Glutamatergic neuron (in vitro differentiated cells): Measurements from ENCODE around the gene EGFL7. TPM values are rescaled to one million over a fixed set of nuclear protein-coding genes. Genes with fewer than 3 reads are reported as not detected.

Experiments
- DNase-seq: peaks from one replicate; pipeline ENCODE4 v3.0.0; 2022
- H3K27ac Mint-ChIP-seq: one replicate; pipeline ENCODE4 v1.8.0; 2020; ENCODE audit warnings: mild to moderate bottlenecking, mixed read lengths, inconsistent platforms; ENCODE audit not compliant: unreplicated experiment
- H3K27me3 Mint-ChIP-seq: one replicate; pipeline ENCODE4 v1.8.0; 2020; ENCODE audit warnings: mild to moderate bottlenecking, moderate library complexity, mixed read lengths, inconsistent platforms; ENCODE audit not compliant: unreplicated experiment
- H3K36me3 Mint-ChIP-seq: one replicate; pipeline ENCODE4 v1.8.0; 2020; ENCODE audit warnings: mild to moderate bottlenecking, mixed read lengths, inconsistent platforms; ENCODE audit not compliant: unreplicated experiment
- H3K4me1 Mint-ChIP-seq: one replicate; pipeline ENCODE4 v1.8.0; 2020; ENCODE audit warnings: mild to moderate bottlenecking, low read depth, mixed read lengths, inconsistent platforms; ENCODE audit not compliant: unreplicated experiment
- H3K4me3 Mint-ChIP-seq: one replicate; pipeline ENCODE4 v1.8.0; 2020; ENCODE audit warnings: mild to moderate bottlenecking, mixed read lengths, inconsistent platforms; ENCODE audit not compliant: unreplicated experiment
- H3K9me3 Mint-ChIP-seq: one replicate; pipeline ENCODE4 v1.8.0; 2020; ENCODE audit warnings: mild to moderate bottlenecking, moderate library complexity, mixed read lengths, inconsistent platforms; ENCODE audit not compliant: unreplicated experiment
- total RNA-seq: library from RNA; stranded (reverse); fragmentation: NEBNext Ultra II Directional; extraction: Animal tissue kit (Norgen Biotek cat#: 25700); gene quantifications from one replicate; pipeline ENCODE4 v1.2.1, GENCODE V29; 2021; ENCODE audit not compliant: unreplicated experiment
- TF ChIP-seq, protein P1 (sequence below): fragments of 200-600 bp; sonication (generic); IDR thresholded peaks from one replicate; pipeline ENCODE4 v1.5.0; 2021; ENCODE audit not compliant: partially characterized antibody, unreplicated experiment

Gene EGFL7
- total RNA-seq, 1 donor from 2014 or later = 8.1 TPM

DNA sequence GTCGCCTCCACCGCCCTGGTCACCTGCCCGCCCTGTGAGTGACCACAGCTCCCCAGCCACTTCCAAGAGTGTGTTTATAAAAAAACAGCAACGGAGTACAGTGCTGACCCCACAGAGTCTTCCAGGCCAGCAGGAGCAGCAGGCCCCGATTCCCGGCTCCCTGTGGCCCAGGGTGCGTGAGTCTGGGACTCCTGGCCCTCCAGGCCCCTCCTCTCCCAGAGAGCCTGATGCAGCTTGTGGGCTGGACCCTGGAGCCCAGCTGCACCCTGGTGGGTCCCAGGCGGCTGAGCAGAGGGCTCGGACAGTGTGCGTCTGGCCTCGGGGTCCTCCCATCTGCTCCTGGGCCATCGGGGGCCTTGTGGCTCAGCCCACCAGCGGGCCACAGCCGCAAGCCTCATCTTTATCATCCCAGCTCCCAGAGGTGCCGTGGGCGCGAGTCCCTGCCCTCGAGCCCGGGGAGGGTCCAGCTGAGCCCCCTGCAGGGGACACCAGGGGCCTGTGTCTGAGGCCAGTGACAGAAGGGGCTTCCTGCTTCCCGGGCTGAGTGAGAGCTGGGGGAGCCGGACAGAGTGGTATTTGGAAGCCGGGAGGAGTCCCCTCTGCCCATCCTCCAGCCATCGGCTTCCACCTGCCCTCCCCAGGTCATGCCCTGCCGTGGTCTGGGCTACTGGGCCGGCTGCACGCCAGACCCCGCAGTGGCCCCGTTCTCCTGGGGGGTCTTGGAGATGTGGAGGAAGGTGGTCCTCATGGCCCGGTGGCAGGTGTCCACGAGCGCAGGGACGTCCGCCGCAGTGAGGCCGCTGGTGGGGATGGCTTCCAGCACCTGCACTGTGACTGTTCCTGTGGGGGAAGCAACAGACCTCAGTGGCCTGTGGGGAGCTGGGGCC lies 10.6 kb downstream of the EGFL7 start:
- Mint-ChIP-seq H3K36me3 (no peaks in the 10 kb centered on the region), H3K27ac (peak overlapping the region; percentile 64), H3K4me3 (no peak overlapping the region), H3K27me3 (no peaks in the 10 kb centered on the region), H3K9me3 (peaks cover 2% of the 10 kb centered on the region), H3K4me1 (no peaks in the 10 kb centered on the region)
- DNase-seq = peak; percentile 68
- TF ChIP-seq, protein P1, sequence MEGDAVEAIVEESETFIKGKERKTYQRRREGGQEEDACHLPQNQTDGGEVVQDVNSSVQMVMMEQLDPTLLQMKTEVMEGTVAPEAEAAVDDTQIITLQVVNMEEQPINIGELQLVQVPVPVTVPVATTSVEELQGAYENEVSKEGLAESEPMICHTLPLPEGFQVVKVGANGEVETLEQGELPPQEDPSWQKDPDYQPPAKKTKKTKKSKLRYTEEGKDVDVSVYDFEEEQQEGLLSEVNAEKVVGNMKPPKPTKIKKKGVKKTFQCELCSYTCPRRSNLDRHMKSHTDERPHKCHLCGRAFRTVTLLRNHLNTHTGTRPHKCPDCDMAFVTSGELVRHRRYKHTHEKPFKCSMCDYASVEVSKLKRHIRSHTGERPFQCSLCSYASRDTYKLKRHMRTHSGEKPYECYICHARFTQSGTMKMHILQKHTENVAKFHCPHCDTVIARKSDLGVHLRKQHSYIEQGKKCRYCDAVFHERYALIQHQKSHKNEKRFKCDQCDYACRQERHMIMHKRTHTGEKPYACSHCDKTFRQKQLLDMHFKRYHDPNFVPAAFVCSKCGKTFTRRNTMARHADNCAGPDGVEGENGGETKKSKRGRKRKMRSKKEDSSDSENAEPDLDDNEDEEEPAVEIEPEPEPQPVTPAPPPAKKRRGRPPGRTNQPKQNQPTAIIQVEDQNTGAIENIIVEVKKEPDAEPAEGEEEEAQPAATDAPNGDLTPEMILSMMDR = no peak

- H3K4me1 Mint-ChIP-seq = no peaks in the 10 kb centered on the region
- no peak overlapping the region for H3K27ac Mint-ChIP-seq
- H3K27me3 Mint-ChIP-seq = peaks cover 2% of the 10 kb centered on the region
- TF ChIP-seq, protein P1 = no peak
- no peak for DNase-seq
- H3K9me3 Mint-ChIP-seq = peaks cover 2% of the 10 kb centered on the region
- H3K4me3 Mint-ChIP-seq = no peak overlapping the region
- H3K36me3 Mint-ChIP-seq = no peaks in the 10 kb centered on the region
Observed at GRCh38 chr9:136673975-136674785, 11.5 kb downstream of the EGFL7 start.

DNA sequence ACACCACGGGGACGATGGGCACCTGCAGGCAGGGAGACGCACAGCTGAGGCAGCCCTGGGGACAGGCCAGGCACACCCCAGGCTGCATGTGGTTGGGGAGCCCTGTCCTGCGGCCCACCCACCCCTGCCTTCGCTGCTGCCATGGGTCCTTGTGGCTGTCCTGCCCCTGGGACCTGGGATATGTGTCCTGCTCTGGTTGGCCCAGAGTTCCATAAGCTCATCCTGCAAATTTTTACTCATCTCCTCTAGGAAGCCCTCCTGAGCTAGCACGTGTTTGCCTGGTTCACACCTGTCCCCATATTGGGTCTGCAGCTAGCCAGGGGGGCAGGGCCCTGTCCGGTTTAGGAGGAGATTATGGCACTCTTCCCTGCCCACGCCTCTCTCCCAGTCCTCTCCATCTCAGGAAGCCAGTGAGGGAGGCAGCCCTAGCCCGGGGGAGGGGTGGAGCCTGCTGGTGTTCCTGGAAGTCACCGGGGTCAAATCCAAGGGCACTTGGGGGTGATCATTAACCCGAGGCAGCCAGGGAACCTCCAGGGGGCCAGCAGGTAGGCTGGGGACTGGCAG lies 12.2 kb downstream of the EGFL7 start:
- TF ChIP-seq, protein P1 = no peak
- no peak for DNase-seq
- Mint-ChIP-seq H3K4me1 (peaks cover 4% of the 10 kb centered on the region), H3K27ac (no peak overlapping the region), H3K27me3 (peaks cover 3% of the 10 kb centered on the region), H3K36me3 (no peaks in the 10 kb centered on the region), H3K9me3 (peaks cover 2% of the 10 kb centered on the region), H3K4me3 (no peak overlapping the region)

DNA sequence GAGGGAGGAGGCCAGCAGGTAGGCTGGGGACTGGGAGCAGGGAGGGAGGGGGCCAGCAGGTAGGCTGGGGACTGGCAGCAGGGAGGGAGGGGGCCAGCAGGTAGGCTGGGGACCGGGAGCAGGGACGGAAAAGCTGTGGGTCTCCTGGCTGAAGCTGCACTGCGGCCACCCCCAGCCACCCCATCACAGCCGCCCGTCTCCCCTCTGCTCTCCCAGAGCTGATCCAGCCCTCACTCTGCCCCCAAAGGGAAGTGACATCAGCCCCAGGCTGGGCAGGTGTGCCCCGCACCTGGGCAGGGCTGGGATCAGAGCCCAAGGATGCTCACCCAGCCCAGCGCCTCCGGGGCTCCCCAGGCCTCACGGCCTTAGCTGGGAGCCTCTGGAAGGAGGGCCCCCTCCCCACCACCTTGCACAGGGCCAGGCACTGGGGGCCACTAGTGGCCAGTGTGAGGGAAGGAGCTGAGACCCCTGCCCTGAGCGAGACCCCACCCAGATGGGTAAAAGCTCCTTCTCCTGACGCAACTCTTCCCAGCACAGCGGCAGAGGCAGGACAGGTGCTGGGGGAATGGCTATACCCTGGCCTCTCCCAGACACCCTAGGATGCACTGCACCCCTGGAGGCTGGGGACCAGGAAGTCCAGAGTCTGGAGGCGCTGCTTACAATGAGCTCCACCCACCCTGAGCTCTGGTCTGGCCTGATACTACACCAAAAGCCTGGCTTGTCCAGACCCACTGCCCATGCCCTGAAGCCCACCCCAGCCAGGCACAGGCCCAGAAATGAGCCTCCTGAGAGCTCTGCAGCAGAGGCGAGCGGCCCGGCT lies 13.0 kb downstream of the EGFL7 start:
- Mint-ChIP-seq H3K27me3 (peaks cover 3% of the 10 kb centered on the region), H3K27ac (no peak overlapping the region), H3K4me3 (no peak overlapping the region), H3K4me1 (peaks cover 4% of the 10 kb centered on the region), H3K9me3 (peaks cover 2% of the 10 kb centered on the region), H3K36me3 (no peaks in the 10 kb centered on the region)
- no peak for DNase-seq
- TF ChIP-seq, protein P1 = no peak
